ENCODE measurements around the gene LETMD1. TPM values are rescaled to one million over a fixed set of nuclear protein-coding genes. Genes with fewer than 3 reads are reported as not detected.
"Not testable (repeated sequence)": the region's sequence is repeated elsewhere in the genome, so short reads cannot be mapped to it uniquely, and the experiment has no call there.

LETMD1 gene
- total RNA-seq, 1 donor from 2014 or later, result 49.1 TPM

- no peak for DNase-seq (ENCODE audit: low spot score)
These were observed 28.3 kb downstream of the LETMD1 start for GRCh38 chr12:51076236-51076930.

- DNase-seq (ENCODE audit: low spot score), result no peak
These were observed 29.8 kb downstream of the LETMD1 start for GRCh38 chr12:51077930-51078329.

- not testable (repeated sequence) for DNase-seq (ENCODE audit: low spot score)
These were observed 30.2 kb downstream of the LETMD1 start for GRCh38 chr12:51078346-51078745.

GRCh38 chr12:51078866-51079265, 30.7 kb downstream of the LETMD1 start:
- DNase-seq (ENCODE audit: low spot score), result not testable (repeated sequence)

- DNase-seq (ENCODE audit: low spot score), result no peak
These were observed 32.0 kb downstream of the LETMD1 start for GRCh38 chr12:51080136-51080535.

GRCh38 chr12:51081421-51081820, 33.3 kb downstream of the LETMD1 start:
- no peak for DNase-seq (ENCODE audit: low spot score)

- no peak for DNase-seq (ENCODE audit: low spot score)
These were observed 34.5 kb downstream of the LETMD1 start for GRCh38 chr12:51082561-51083125.

GRCh38 chr12:51083126-51083833, 35.2 kb downstream of the LETMD1 start, which contains the start of gene CSRNP2:
CSRNP2 (minus strand) TSS chr12:51083596; CDS start chr12:51076561, 7,035 bp downstream.
- peak; percentile 99 for DNase-seq (ENCODE audit: low spot score)

GRCh38 chr12:51085757-51086156, 37.6 kb downstream of the LETMD1 start:
- DNase-seq (ENCODE audit: low spot score), result no peak

- no peak for DNase-seq (ENCODE audit: low spot score)
These were observed 38.8 kb downstream of the LETMD1 start for GRCh38 chr12:51086933-51087332.

- no peak for DNase-seq (ENCODE audit: low spot score)
These were observed 39.7 kb downstream of the LETMD1 start for GRCh38 chr12:51087818-51088217.

- no peak for DNase-seq (ENCODE audit: low spot score)
These were observed 42.6 kb downstream of the LETMD1 start for GRCh38 chr12:51090705-51091229.

- no peak for DNase-seq (ENCODE audit: low spot score)
These were observed 50.5 kb downstream of the LETMD1 start for GRCh38 chr12:51098611-51099010.

GRCh38 chr12:51103977-51104376, 55.9 kb downstream of the LETMD1 start:
- no peak for DNase-seq (ENCODE audit: low spot score)

- DNase-seq (ENCODE audit: low spot score), result no peak
These were observed 60.0 kb downstream of the LETMD1 start for GRCh38 chr12:51108136-51108535.

Other genes starting within 250 kb of the LETMD1 start
- not detected for gene TMPRSS12, start 205.4 kb upstream of the LETMD1 start, total RNA-seq
- not detected for gene HIGD1C, start 95.8 kb upstream of the LETMD1 start, total RNA-seq
- gene SLC11A2, start 21.9 kb upstream of the LETMD1 start, total RNA-seq, result 72.0 TPM
- gene CSRNP2, start 35.3 kb downstream of the LETMD1 start, total RNA-seq, result 33.6 TPM
- gene TFCP2, start 124.8 kb downstream of the LETMD1 start, total RNA-seq, result 21.9 TPM
- 14.8 TPM for gene POU6F1, start 169.7 kb downstream of the LETMD1 start, total RNA-seq
- gene DAZAP2, start 190.5 kb downstream of the LETMD1 start, total RNA-seq, result 159 TPM
- gene SMAGP, start 222.1 kb downstream of the LETMD1 start, total RNA-seq, result 10.1 TPM

Measured in mesenteric fat pad (tissue), 1 donor.